ENCODE data around the gene INPP5B. TPM values are rescaled to one million over a fixed set of nuclear protein-coding genes. Genes with fewer than 3 reads are reported as not detected.

The INPP5B gene
- total RNA-seq, 6 donors from 2014 or later = 25.8 to 201 (median 44.1) TPM

DNA sequence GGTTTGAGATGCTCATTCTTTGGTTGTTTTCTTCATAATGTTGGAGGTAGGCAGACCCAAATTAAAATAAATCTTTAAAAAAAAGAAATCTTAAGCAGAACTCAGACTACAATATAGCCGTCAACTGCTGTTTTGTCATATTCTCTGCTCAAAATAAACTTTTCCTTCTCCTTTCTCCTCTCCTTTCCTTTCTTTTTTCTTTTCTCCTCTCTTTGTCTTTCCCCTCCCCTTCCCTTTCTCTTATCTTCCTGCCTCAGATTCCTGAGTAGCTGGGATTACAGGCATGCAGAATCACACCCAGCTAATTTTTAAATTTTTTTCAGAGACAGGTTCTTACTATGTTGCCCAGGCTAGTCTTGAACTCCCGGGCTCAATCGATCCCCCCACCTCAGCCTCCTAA lies 62.7 kb downstream of the INPP5B start:
- no peaks in the 10 kb centered on the region for H3K4me1 ChIP-seq
- H3K36me3 ChIP-seq = peaks cover 74 to 100% (median 92%) of the 10 kb centered on the region in 4 donors
- no peak overlapping the region for H3K4me3 ChIP-seq
- DNase-seq (no peak), ATAC-seq (ENCODE audit: low FRiP score in 2 of 2) (no peak)
- no peak overlapping the region for H3K27ac ChIP-seq
- TF ChIP-seq EP300 (IDR thresholded peaks at IDR 0.05) (no peak), POLR2AphosphoS5 (IDR thresholded peaks at IDR 0.05) (no peak)
- TF ChIP-seq, protein P1, sequence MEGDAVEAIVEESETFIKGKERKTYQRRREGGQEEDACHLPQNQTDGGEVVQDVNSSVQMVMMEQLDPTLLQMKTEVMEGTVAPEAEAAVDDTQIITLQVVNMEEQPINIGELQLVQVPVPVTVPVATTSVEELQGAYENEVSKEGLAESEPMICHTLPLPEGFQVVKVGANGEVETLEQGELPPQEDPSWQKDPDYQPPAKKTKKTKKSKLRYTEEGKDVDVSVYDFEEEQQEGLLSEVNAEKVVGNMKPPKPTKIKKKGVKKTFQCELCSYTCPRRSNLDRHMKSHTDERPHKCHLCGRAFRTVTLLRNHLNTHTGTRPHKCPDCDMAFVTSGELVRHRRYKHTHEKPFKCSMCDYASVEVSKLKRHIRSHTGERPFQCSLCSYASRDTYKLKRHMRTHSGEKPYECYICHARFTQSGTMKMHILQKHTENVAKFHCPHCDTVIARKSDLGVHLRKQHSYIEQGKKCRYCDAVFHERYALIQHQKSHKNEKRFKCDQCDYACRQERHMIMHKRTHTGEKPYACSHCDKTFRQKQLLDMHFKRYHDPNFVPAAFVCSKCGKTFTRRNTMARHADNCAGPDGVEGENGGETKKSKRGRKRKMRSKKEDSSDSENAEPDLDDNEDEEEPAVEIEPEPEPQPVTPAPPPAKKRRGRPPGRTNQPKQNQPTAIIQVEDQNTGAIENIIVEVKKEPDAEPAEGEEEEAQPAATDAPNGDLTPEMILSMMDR (IDR thresholded peaks at IDR 0.05) = no peak
- H3K9me3 ChIP-seq = no peaks in the 10 kb centered on the region
- no peaks in the 10 kb centered on the region for H3K27me3 ChIP-seq
- WGBS, 2 donors = 81 to 88% methylated on average over 3 of the region's 3 CpGs

DNA sequence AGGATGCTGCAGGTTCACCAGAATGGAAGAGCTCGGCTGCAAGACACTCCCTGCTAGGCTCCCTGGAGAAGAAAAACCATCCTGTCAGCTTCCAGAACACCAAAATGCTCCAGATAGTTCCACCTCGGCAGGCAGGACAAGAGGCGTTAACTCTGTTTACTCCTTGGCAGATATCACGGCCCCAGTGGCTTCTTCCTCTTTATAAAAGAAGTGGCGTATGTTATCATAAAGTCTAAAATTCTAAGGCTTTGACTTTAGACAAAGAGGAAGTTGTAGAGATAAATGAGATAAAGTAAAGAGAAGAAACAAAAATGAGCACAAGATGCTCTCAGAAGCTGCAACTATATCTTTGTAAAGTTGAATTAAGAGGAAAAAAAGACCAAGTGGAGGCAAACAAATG lies 63.2 kb downstream of the INPP5B start:
- 57 to 65% methylated on average over 5 of the region's 5 CpGs for WGBS, 2 donors
- Histone ChIP-seq H3K4me1 (no peaks in the 10 kb centered on the region), H3K4me3 (no peak overlapping the region), H3K27ac (no peak overlapping the region), H3K36me3 (peaks cover 69 to 100% (median 91%) of the 10 kb centered on the region in 4 donors), H3K27me3 (no peaks in the 10 kb centered on the region), H3K9me3 (no peaks in the 10 kb centered on the region)
- TF ChIP-seq POLR2A (IDR thresholded peaks at IDR 0.05) (no peak), EP300 (IDR thresholded peaks at IDR 0.05) (no peak), POLR2AphosphoS5 (IDR thresholded peaks at IDR 0.05) (no peak)
- TF ChIP-seq, protein P1 (IDR thresholded peaks at IDR 0.05) = no peak
- DNase-seq = no peak
- no peak for ATAC-seq (ENCODE audit: low FRiP score in 2 of 2)

DNA sequence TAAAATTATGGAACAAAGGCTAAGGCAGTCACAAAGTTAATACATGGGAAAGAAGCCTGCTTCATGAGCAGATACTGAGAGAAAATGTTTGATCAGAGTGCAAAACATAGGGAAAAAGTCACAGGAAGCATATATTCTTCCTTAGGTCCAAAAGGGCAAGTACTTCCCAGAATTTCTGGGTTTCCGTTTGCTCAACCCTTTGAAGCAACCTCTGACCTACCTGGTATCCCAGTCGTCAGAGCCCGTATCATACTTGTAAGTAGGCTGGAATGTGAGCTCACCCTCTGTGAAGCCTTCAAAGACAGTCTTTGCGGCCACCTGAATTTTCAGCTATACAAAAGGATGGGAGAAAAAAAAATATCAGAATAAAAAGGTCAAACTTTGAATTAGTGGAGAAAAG lies 67.0 kb downstream of the INPP5B start:
- Histone ChIP-seq H3K4me3 (no peak overlapping the region), H3K27ac (no peak overlapping the region), H3K9me3 (no peaks in the 10 kb centered on the region), H3K36me3 (peaks cover 57 to 99% (median 84%) of the 10 kb centered on the region in 4 donors), H3K27me3 (no peaks in the 10 kb centered on the region), H3K4me1 (no peaks in the 10 kb centered on the region)
- ATAC-seq (ENCODE audit: low FRiP score in 2 of 2) = no peak
- TF ChIP-seq, protein P1 (IDR thresholded peaks at IDR 0.05) = no peak
- TF ChIP-seq EP300 (IDR thresholded peaks at IDR 0.05) (no peak), POLR2A (IDR thresholded peaks at IDR 0.05) (no peak), POLR2AphosphoS5 (IDR thresholded peaks at IDR 0.05) (no peak)
- 93 to 98% methylated on average over 4 of the region's 4 CpGs for WGBS, 2 donors
- no peak for DNase-seq

DNA sequence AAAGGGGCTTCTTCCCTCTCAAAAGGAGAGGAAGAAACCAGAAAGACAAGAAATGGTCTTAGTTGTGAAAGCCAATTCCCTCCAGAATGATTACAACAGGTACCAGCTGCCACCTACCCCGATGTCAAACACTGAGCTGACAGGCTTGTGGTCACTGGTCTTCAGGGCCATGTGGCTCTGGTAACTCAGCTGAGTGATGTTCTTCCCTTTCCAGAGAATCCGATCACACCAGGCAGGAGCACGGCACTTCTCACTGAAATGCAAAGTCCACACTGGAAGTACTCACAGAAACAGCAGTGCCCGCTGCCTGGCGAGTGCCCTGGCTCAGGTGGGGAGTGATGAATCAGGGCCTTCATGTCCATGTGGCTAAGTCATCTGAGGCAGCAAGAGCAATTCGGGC lies 68.8 kb downstream of the INPP5B start:
- ATAC-seq (ENCODE audit: low FRiP score in 2 of 2) (no peak), DNase-seq (no peak)
- Histone ChIP-seq H3K4me1 (no peaks in the 10 kb centered on the region), H3K9me3 (no peaks in the 10 kb centered on the region), H3K27ac (no peak overlapping the region), H3K36me3 (peaks cover 64 to 99% (median 88%) of the 10 kb centered on the region in 4 donors), H3K27me3 (no peaks in the 10 kb centered on the region), H3K4me3 (no peak overlapping the region)
- no peak for TF ChIP-seq EP300 (IDR thresholded peaks at IDR 0.05)
- TF ChIP-seq POLR2A (IDR thresholded peaks at IDR 0.05) = no peak
- TF ChIP-seq, protein P1 (IDR thresholded peaks at IDR 0.05) = no peak
- TF ChIP-seq POLR2AphosphoS5 (IDR thresholded peaks at IDR 0.05) = no peak
- WGBS, 2 donors = 93 to 94% methylated on average over 6 of the region's 6 CpGs

DNA sequence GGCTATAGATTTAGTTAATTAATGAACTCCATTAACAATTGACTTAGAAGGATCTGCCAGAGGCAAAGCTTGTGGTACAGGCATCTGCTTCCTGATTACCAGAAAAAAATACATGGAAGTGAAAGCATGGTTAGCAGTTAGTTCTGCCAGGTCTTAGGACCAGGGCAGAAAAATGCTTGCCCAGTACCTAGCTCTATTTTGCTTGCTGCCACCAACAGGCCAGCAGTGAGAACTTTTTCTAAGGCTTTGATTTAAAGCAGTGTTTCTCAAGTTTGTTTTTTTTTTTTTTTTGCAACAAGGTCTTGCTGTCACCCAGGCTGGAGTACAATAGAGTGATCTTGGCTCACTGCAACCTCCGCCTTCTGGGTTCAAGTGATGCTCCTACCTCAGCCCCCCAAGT lies 71.0 kb downstream of the INPP5B start:
- H3K27me3 ChIP-seq = no peaks in the 10 kb centered on the region
- 94 to 96% methylated on average over 1 of the region's 1 CpG for WGBS, 2 donors
- no peak for DNase-seq
- H3K27ac ChIP-seq = no peak overlapping the region
- no peaks in the 10 kb centered on the region for H3K9me3 ChIP-seq
- no peak for ATAC-seq (ENCODE audit: low FRiP score in 2 of 2)
- H3K4me1 ChIP-seq = no peaks in the 10 kb centered on the region
- TF ChIP-seq EP300 (IDR thresholded peaks at IDR 0.05) (no peak), POLR2AphosphoS5 (IDR thresholded peaks at IDR 0.05) (no peak), POLR2A (IDR thresholded peaks at IDR 0.05) (no peak)
- TF ChIP-seq, protein P1 (IDR thresholded peaks at IDR 0.05) = no peak
- no peak overlapping the region for H3K4me3 ChIP-seq
- peaks cover 57 to 96% (median 82%) of the 10 kb centered on the region in 4 donors for H3K36me3 ChIP-seq

Measured in upper lobe of left lung (tissue), 6 donors.